HEK293 (cell line): ENCODE measurements around the gene SYCP2.

Experiments
- BCL11A ChIP-seq: fragments of 450-650 bp; formaldehyde crosslinking; IDR thresholded peaks from 2 replicates; pipeline ENCODE4 v1.5.1; 2016; ENCODE audit warnings: low read depth, missing biosample characterization, missing genetic modification characterization
- KLF16 ChIP-seq: fragments of 450-650 bp; formaldehyde crosslinking; IDR thresholded peaks from 2 replicates; pipeline ENCODE4 v1.5.1; 2017; ENCODE audit warnings: missing biosample characterization, missing genetic modification characterization
- KLF8 ChIP-seq: fragments of 450-650 bp; formaldehyde crosslinking; IDR thresholded peaks from 2 replicates; pipeline ENCODE4 v1.5.1; 2016; ENCODE audit warnings: missing biosample characterization, missing genetic modification characterization
- PRDM1 ChIP-seq: fragments of 450-650 bp; formaldehyde crosslinking; IDR thresholded peaks from 2 replicates; pipeline ENCODE4; 2016; ENCODE audit warnings: missing biosample characterization, missing genetic modification characterization
- ZBTB21 ChIP-seq: fragments of 450-650 bp; formaldehyde crosslinking; IDR thresholded peaks from 2 replicates; pipeline ENCODE4 v1.5.1; 2017; ENCODE audit warnings: missing biosample characterization, missing genetic modification characterization
- ZNF324 ChIP-seq: fragments of 450-650 bp; formaldehyde crosslinking; IDR thresholded peaks from 2 replicates; pipeline ENCODE4 v1.5.1; 2016; ENCODE audit warnings: missing biosample characterization, missing genetic modification characterization
- ZNF544 ChIP-seq: fragments of 450-650 bp; formaldehyde crosslinking; IDR thresholded peaks from 2 replicates; pipeline ENCODE4 v1.5.0; 2017; ENCODE audit warnings: missing biosample characterization, missing genetic modification characterization
- ZNF585B ChIP-seq: fragments of 450-650 bp; formaldehyde crosslinking; IDR thresholded peaks from 2 replicates; pipeline ENCODE4 v1.5.1; 2016; ENCODE audit warnings: missing biosample characterization, missing genetic modification characterization
- ZNF623 ChIP-seq: fragments of 450-650 bp; formaldehyde crosslinking; IDR thresholded peaks from 2 replicates; pipeline ENCODE4 v1.5.1; 2016; ENCODE audit warnings: missing biosample characterization, missing genetic modification characterization
- ZNF707 ChIP-seq: fragments of 450-650 bp; formaldehyde crosslinking; IDR thresholded peaks from 2 replicates; pipeline ENCODE4 v1.5.1; 2016; ENCODE audit warnings: missing biosample characterization, missing genetic modification characterization
- TF ChIP-seq, protein P1 (sequence below): fragments of 450-650 bp; formaldehyde crosslinking; IDR thresholded peaks from 2 replicates; pipeline ENCODE4 v1.5.1; 2017; ENCODE audit warnings: missing biosample characterization, missing genetic modification characterization
- TF ChIP-seq, protein P2 (sequence below): fragments of 450-650 bp; formaldehyde crosslinking; IDR thresholded peaks from 2 replicates; pipeline ENCODE4 v1.5.1; 2016; ENCODE audit warnings: missing biosample characterization, missing genetic modification characterization
- TF ChIP-seq, protein P3 (sequence below): fragments of 450-650 bp; formaldehyde crosslinking; IDR thresholded peaks from 2 replicates; pipeline ENCODE4 v1.5.1; 2016; ENCODE audit warnings: missing biosample characterization, missing genetic modification characterization
- TF ChIP-seq, protein P4 (sequence below): fragments of 450-650 bp; formaldehyde crosslinking; IDR thresholded peaks from 2 replicates; pipeline ENCODE4 v1.5.1; 2017; ENCODE audit warnings: missing biosample characterization, missing genetic modification characterization

DNA sequence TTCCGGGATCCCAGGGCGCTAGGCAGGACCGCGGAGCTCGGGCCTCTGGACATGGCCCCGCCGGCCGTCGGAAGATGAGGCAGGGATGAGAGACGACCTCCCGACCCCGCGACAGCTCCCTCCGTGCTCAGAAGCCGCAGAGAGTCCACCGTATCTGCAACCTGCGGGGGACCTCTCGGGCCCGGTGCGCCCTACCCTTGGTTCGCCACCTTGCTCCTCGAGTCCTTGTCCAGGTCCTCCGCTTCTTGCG lies 6.4 kb upstream of the SYCP2 start:
- TF ChIP-seq, protein P1, sequence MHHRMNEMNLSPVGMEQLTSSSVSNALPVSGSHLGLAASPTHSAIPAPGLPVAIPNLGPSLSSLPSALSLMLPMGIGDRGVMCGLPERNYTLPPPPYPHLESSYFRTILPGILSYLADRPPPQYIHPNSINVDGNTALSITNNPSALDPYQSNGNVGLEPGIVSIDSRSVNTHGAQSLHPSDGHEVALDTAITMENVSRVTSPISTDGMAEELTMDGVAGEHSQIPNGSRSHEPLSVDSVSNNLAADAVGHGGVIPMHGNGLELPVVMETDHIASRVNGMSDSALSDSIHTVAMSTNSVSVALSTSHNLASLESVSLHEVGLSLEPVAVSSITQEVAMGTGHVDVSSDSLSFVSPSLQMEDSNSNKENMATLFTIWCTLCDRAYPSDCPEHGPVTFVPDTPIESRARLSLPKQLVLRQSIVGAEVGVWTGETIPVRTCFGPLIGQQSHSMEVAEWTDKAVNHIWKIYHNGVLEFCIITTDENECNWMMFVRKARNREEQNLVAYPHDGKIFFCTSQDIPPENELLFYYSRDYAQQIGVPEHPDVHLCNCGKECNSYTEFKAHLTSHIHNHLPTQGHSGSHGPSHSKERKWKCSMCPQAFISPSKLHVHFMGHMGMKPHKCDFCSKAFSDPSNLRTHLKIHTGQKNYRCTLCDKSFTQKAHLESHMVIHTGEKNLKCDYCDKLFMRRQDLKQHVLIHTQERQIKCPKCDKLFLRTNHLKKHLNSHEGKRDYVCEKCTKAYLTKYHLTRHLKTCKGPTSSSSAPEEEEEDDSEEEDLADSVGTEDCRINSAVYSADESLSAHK (tag by site-specific recombination): no peak
- TF ChIP-seq, protein P2, sequence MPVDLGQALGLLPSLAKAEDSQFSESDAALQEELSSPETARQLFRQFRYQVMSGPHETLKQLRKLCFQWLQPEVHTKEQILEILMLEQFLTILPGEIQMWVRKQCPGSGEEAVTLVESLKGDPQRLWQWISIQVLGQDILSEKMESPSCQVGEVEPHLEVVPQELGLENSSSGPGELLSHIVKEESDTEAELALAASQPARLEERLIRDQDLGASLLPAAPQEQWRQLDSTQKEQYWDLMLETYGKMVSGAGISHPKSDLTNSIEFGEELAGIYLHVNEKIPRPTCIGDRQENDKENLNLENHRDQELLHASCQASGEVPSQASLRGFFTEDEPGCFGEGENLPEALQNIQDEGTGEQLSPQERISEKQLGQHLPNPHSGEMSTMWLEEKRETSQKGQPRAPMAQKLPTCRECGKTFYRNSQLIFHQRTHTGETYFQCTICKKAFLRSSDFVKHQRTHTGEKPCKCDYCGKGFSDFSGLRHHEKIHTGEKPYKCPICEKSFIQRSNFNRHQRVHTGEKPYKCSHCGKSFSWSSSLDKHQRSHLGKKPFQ: no peak
- TF ChIP-seq, protein P3, sequence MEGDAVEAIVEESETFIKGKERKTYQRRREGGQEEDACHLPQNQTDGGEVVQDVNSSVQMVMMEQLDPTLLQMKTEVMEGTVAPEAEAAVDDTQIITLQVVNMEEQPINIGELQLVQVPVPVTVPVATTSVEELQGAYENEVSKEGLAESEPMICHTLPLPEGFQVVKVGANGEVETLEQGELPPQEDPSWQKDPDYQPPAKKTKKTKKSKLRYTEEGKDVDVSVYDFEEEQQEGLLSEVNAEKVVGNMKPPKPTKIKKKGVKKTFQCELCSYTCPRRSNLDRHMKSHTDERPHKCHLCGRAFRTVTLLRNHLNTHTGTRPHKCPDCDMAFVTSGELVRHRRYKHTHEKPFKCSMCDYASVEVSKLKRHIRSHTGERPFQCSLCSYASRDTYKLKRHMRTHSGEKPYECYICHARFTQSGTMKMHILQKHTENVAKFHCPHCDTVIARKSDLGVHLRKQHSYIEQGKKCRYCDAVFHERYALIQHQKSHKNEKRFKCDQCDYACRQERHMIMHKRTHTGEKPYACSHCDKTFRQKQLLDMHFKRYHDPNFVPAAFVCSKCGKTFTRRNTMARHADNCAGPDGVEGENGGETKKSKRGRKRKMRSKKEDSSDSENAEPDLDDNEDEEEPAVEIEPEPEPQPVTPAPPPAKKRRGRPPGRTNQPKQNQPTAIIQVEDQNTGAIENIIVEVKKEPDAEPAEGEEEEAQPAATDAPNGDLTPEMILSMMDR (tag by site-specific recombination): no peak
- TF ChIP-seq PRDM1 (tag by site-specific recombination) (no peak), ZBTB21 (tag by site-specific recombination) (no peak), ZNF324 (tag by site-specific recombination) (no peak), ZNF623 (no peak), ZNF544 (tag by site-specific recombination) (no peak), KLF8 (tag by site-specific recombination) (no peak), KLF16 (tag by site-specific recombination) (no peak; the same call in 1 of the 2 replicates), ZNF707 (no peak), BCL11A (tag by site-specific recombination) (no peak), ZNF585B (tag by site-specific recombination) (no peak)
- TF ChIP-seq, protein P4, sequence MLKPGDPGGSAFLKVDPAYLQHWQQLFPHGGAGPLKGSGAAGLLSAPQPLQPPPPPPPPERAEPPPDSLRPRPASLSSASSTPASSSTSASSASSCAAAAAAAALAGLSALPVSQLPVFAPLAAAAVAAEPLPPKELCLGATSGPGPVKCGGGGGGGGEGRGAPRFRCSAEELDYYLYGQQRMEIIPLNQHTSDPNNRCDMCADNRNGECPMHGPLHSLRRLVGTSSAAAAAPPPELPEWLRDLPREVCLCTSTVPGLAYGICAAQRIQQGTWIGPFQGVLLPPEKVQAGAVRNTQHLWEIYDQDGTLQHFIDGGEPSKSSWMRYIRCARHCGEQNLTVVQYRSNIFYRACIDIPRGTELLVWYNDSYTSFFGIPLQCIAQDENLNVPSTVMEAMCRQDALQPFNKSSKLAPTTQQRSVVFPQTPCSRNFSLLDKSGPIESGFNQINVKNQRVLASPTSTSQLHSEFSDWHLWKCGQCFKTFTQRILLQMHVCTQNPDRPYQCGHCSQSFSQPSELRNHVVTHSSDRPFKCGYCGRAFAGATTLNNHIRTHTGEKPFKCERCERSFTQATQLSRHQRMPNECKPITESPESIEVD: no peak
